Measurements from ENCODE around the gene PACC1.

Gene PACC1

GRCh38 chr1:212457740-212458338 is 43.2 kb upstream of the PACC1 start:
- peak; percentile 62 for TF ChIP-seq CTCF (IDR thresholded peaks at IDR 0.05; ENCODE audit: low read depth, low read length)
- H3K4me3 ChIP-seq (replicated peaks in 1 of 2; ENCODE audit: low read depth in 2 of 2, low read length in 2 of 2) = no peak overlapping the region
- peak; percentile 57 to 74 for DNase-seq (ENCODE audit: low read depth in 2 of 2)

- DNase-seq (ENCODE audit: low read depth in 2 of 2) = peak; percentile 90 to 92
- peak; percentile 97 for TF ChIP-seq CTCF (IDR thresholded peaks at IDR 0.05; ENCODE audit: low read depth, low read length)
- H3K4me3 ChIP-seq (replicated peaks in 1 of 2; ENCODE audit: low read depth in 2 of 2, low read length in 2 of 2) = no peak overlapping the region
These were observed 41.3 kb upstream of the PACC1 start for GRCh38 chr1:212455803-212456528.

GRCh38 chr1:212455401-212455800 is 40.7 kb upstream of the PACC1 start:
- DNase-seq (ENCODE audit: low read depth in 2 of 2) = no peak
- H3K4me3 ChIP-seq (replicated peaks in 1 of 2; ENCODE audit: low read depth in 2 of 2, low read length in 2 of 2) = no peak overlapping the region
- TF ChIP-seq CTCF (IDR thresholded peaks at IDR 0.05; ENCODE audit: low read depth, low read length) = no peak

GRCh38 chr1:212454741-212455140 is 40.1 kb upstream of the PACC1 start:
- DNase-seq (ENCODE audit: low read depth in 2 of 2) = no peak
- TF ChIP-seq CTCF (IDR thresholded peaks at IDR 0.05; ENCODE audit: low read depth, low read length) = no peak
- no peak overlapping the region for H3K4me3 ChIP-seq (replicated peaks in 1 of 2; ENCODE audit: low read depth in 2 of 2, low read length in 2 of 2)

- no peak for DNase-seq (ENCODE audit: low read depth in 2 of 2)
- no peak for TF ChIP-seq CTCF (IDR thresholded peaks at IDR 0.05; ENCODE audit: low read depth, low read length)
- no peak overlapping the region for H3K4me3 ChIP-seq (replicated peaks in 1 of 2; ENCODE audit: low read depth in 2 of 2, low read length in 2 of 2)
These were observed 38.6 kb upstream of the PACC1 start for GRCh38 chr1:212453156-212453857.

GRCh38 chr1:212452323-212453155 is 37.9 kb upstream of the PACC1 start:
- no peak for TF ChIP-seq CTCF (IDR thresholded peaks at IDR 0.05; ENCODE audit: low read depth, low read length)
- peak; percentile 69 to 85 for DNase-seq (ENCODE audit: low read depth in 2 of 2)

More at GRCh38 chr1:212452323-212453155, 37.9 kb upstream of the PACC1 start:
- no peak overlapping the region for H3K4me3 ChIP-seq (replicated peaks in 1 of 2; ENCODE audit: low read depth in 2 of 2, low read length in 2 of 2)

All from cardiac fibroblast (primary cell).